ENCODE measurements around the gene MAGEL2. TPM values are rescaled to one million over a fixed set of nuclear protein-coding genes. Genes with fewer than 3 reads are reported as not detected.

MAGEL2 gene
- total RNA-seq, 4 donors from 2014 or later, result not detected

DNA sequence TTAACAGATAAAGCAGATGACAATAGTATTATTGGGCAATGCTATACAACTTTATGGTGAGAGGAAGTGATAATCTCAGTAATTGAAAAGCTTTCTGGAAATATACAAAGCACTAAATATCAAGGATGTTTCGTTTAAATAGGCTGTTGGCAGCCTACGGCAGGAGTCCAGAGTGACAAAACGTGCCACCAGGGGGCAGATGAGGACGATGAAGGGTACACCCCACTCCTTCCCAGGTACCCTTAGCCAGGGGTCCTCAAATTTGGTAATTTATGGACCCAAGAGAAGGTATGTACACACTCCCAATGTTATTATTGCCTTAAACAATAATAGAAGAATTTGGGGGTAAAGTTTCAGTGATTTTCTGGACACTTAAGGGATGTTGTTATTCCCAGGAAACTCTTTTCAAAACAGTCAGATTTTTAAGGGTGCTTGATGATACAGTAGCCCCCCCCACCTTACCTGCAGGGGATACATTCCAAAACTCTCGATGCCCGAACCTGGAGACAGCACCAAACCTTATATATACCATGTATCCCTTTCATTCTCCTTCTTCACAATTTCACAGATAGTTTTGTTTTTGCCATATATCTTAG, 1.4 kb upstream of the MAGEL2 start:
- Histone ChIP-seq H3K36me3 (no peaks in the 10 kb centered on the region), H3K27me3 (peaks cover 19% of the 10 kb centered on the region), H3K27ac (no peak overlapping the region), H3K9me3 (no peaks in the 10 kb centered on the region), H3K4me1 (no peaks in the 10 kb centered on the region), H3K4me3 (no peak overlapping the region)
- TF ChIP-seq POLR2AphosphoS5 (IDR thresholded peaks at IDR 0.05) (no peak), POLR2A (IDR thresholded peaks at IDR 0.05) (no peak), EP300 (IDR thresholded peaks at IDR 0.05) (no peak)
- TF ChIP-seq, protein P1, sequence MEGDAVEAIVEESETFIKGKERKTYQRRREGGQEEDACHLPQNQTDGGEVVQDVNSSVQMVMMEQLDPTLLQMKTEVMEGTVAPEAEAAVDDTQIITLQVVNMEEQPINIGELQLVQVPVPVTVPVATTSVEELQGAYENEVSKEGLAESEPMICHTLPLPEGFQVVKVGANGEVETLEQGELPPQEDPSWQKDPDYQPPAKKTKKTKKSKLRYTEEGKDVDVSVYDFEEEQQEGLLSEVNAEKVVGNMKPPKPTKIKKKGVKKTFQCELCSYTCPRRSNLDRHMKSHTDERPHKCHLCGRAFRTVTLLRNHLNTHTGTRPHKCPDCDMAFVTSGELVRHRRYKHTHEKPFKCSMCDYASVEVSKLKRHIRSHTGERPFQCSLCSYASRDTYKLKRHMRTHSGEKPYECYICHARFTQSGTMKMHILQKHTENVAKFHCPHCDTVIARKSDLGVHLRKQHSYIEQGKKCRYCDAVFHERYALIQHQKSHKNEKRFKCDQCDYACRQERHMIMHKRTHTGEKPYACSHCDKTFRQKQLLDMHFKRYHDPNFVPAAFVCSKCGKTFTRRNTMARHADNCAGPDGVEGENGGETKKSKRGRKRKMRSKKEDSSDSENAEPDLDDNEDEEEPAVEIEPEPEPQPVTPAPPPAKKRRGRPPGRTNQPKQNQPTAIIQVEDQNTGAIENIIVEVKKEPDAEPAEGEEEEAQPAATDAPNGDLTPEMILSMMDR (IDR thresholded peaks at IDR 0.05), result peak in 1 of 2 donors; percentile 27
- no peak for DNase-seq (ENCODE audit: low spot score in 2 of 2)
- WGBS, result 27% methylated on average over 6 of the region's 6 CpGs

DNA sequence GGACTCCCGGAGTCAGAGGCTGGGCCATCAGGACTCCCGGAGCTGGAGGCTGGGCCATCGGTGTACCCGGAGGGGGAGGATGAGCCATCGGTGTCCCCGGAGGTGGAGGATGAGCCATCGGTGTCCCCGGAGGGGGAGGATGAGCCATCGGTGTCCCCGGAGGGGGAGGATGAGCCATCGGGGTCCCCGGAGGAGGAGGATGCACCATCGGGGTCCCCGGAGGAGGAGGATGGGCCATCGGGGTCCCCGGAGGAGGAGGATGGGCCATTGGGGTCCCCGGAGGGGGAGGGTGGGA, 719 bp downstream of the MAGEL2 start:
- Histone ChIP-seq H3K36me3 (no peaks in the 10 kb centered on the region), H3K27me3 (peaks cover 19% of the 10 kb centered on the region), H3K4me3 (peak overlapping the region; percentile 35), H3K9me3 (no peaks in the 10 kb centered on the region), H3K4me1 (no peaks in the 10 kb centered on the region), H3K27ac (no peak overlapping the region)
- no peak for DNase-seq (ENCODE audit: low spot score in 2 of 2)
- no peak for TF ChIP-seq POLR2A (IDR thresholded peaks at IDR 0.05)
- no peak for TF ChIP-seq POLR2AphosphoS5 (IDR thresholded peaks at IDR 0.05)
- no peak for TF ChIP-seq EP300 (IDR thresholded peaks at IDR 0.05)
- TF ChIP-seq, protein P1 (IDR thresholded peaks at IDR 0.05), result no peak
- 57% methylated on average over 16 of the region's 17 CpGs for WGBS

DNA sequence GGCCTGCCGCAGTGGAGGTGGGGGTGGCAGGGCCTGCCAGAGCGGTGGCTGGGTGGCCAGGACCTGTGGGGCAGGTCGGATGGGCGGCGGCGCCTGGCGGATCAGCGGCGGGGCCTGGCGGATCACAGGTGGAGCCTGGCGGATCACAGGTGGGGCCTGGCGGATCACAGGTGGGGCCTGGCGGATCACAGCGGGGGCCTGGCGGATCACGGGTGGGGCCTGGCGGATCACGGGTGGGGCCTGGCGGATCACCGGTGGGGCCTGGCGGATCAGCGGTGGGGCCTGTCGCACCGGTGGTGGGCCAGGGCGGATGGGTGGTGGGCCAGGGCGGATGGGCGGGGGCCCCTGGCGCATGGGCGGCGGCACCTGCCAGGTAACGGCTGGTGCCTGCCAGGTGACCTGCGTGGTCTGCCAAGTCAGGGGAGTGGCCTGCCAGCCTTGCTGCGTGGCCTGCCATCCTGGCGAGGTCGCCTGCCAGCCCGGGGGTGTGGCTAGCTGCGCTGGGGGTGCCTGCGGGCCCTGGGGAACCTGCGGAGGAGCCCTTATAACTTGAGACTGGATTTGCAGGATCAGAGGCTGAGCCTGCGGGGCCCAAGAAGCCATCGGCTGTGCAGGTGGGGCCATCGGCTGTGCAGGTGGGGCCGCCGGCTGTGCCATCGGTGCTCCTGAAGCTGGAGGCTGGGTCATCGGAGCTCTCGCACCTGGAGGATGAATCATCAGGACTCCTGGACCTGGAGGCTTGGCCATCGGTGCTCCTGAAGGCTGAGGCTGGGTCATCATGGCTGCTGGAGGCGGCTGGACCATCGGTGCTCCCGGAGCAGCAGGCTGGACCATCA, 1.3 kb downstream of the MAGEL2 start:
- Histone ChIP-seq H3K4me1 (no peaks in the 10 kb centered on the region), H3K27ac (no peak overlapping the region), H3K27me3 (peaks cover 19% of the 10 kb centered on the region), H3K9me3 (no peaks in the 10 kb centered on the region), H3K36me3 (no peaks in the 10 kb centered on the region), H3K4me3 (no peak overlapping the region)
- DNase-seq (ENCODE audit: low spot score in 2 of 2), result no peak
- WGBS, result 96% methylated on average over 22 of the region's 51 CpGs
- TF ChIP-seq POLR2A (IDR thresholded peaks at IDR 0.05) (no peak), POLR2AphosphoS5 (IDR thresholded peaks at IDR 0.05) (no peak), EP300 (IDR thresholded peaks at IDR 0.05) (no peak)
- TF ChIP-seq, protein P1 (IDR thresholded peaks at IDR 0.05), result no peak

DNA sequence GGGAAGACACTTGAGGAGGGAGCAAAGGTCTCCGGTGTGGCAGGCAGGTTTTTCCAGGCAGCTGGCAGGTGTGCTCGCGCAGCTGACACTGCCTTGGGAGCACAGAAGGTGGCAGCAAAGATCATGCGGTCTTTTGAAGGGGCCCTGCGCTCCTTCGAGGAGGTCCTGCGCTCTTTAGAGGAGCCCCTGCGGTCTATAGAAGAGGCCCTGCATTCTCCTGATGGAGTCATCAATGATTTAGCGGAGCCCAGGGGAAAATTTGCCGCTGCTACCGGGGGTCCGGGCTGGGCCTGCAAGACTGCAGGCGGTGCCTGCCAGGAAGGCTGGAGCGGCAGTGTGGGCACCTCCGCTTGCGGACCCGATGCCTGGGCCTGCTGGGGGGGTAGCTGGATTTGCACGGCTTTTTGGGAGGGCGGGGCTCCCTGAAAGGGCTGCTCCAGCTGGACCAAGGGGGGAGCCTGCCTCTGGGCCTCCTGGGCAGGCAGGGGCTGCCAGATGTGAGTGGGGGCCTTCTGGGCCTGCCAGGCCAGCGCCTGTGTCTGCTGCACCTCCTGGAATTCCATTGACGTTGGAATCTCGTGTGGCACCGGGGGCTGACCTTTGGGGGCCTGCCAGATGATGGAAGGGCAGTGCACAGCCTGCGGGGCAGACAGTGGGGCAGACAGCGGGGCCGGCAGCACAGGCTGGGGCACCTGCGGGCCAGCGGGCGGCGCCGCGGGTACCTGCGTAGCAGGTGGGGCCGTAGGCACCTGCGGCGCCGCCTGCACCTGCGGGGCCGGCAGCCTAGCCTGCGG, 2.1 kb downstream of the MAGEL2 start:
- no peak for DNase-seq (ENCODE audit: low spot score in 2 of 2)
- Histone ChIP-seq H3K27ac (no peak overlapping the region), H3K4me3 (no peak overlapping the region), H3K4me1 (no peaks in the 10 kb centered on the region), H3K27me3 (peaks cover 19% of the 10 kb centered on the region), H3K9me3 (no peaks in the 10 kb centered on the region), H3K36me3 (no peaks in the 10 kb centered on the region)
- TF ChIP-seq, protein P1 (IDR thresholded peaks at IDR 0.05), result no peak
- TF ChIP-seq POLR2A (IDR thresholded peaks at IDR 0.05), result no peak
- TF ChIP-seq POLR2AphosphoS5 (IDR thresholded peaks at IDR 0.05), result no peak
- TF ChIP-seq EP300 (IDR thresholded peaks at IDR 0.05), result no peak
- 93% methylated on average over 30 of the region's 40 CpGs for WGBS

DNA sequence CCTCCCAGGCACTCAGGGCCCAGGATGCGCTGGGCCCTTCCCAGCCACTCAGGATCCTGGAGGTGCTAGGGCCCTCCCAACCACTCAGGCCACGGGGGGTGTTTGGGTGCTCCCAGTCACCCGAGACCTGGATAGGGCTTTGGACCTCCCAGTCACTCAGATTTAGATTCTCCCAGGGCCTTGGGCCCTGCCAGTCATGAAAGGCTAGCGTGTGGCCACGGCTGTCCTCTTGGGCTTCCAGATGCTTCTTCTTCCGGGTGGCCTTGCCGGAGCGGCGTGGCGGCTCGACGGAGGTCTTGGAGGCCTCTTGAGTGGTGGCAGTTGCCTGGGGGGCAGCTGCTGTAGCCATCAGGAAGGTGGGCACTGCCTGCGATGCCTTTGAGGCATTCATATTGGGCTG, 2.8 kb downstream of the MAGEL2 start:
- TF ChIP-seq, protein P1 (IDR thresholded peaks at IDR 0.05), result no peak
- TF ChIP-seq POLR2AphosphoS5 (IDR thresholded peaks at IDR 0.05), result no peak
- TF ChIP-seq POLR2A (IDR thresholded peaks at IDR 0.05), result no peak
- no peak for TF ChIP-seq EP300 (IDR thresholded peaks at IDR 0.05)
- H3K4me3 ChIP-seq, result no peak overlapping the region
- no peaks in the 10 kb centered on the region for H3K9me3 ChIP-seq
- no peak overlapping the region for H3K27ac ChIP-seq
- H3K4me1 ChIP-seq, result no peaks in the 10 kb centered on the region
- no peak for DNase-seq (ENCODE audit: low spot score in 2 of 2)
- peaks cover 19% of the 10 kb centered on the region for H3K27me3 ChIP-seq
- H3K36me3 ChIP-seq, result no peaks in the 10 kb centered on the region
- no CpG with 5 or more reads among the region's 13 CpGs for WGBS

Data from suprapubic skin (tissue), 4 donors.